Measurements from ENCODE around the gene TNNT1.

The TNNT1 gene

GRCh38 chr19:55116232-55116858 lies 32.7 kb downstream of the TNNT1 start:
- Histone ChIP-seq H3K4me2 (ENCODE audit: low read length) (peak overlapping the region; percentile 91), H3K27ac (ENCODE audit: low read length) (peak overlapping the region; percentile 31), H3K4me3 (ENCODE audit: low read length) (peak overlapping the region; percentile 94), H3K9me3 (ENCODE audit: insufficient read depth, low read length) (no peaks in the 10 kb centered on the region), H3K36me3 (replicated peaks; ENCODE audit: low read depth, low read length) (no peaks in the 10 kb centered on the region), H3K27me3 (ENCODE audit: low read depth, low read length) (no peaks in the 10 kb centered on the region), H3K4me1 (ENCODE audit: low read length) (peaks cover 27% of the 10 kb centered on the region), H3K9ac (ENCODE audit: low read length) (peak overlapping the region; percentile 89), H3K79me2 (ENCODE audit: low read length) (peaks cover 61% of the 10 kb centered on the region), H4K20me1 (ENCODE audit: insufficient read depth, low read length) (peaks cover 51% of the 10 kb centered on the region), H2AFZ (ENCODE audit: low read depth, low read length) (no peak overlapping the region)
- TF ChIP-seq EZH2phosphoT487 (IDR thresholded peaks at IDR 0.05; ENCODE audit: low read depth): no peak
- TF ChIP-seq CTCF (IDR thresholded peaks at IDR 0.05; ENCODE audit: low read depth, low read length): no peak

- Histone ChIP-seq H3K4me3 (ENCODE audit: low read length) (peak overlapping the region; percentile 94), H3K27me3 (ENCODE audit: low read depth, low read length) (no peaks in the 10 kb centered on the region), H3K27ac (ENCODE audit: low read length) (no peak overlapping the region), H4K20me1 (ENCODE audit: insufficient read depth, low read length) (peaks cover 52% of the 10 kb centered on the region), H3K4me1 (ENCODE audit: low read length) (peaks cover 20% of the 10 kb centered on the region), H3K36me3 (replicated peaks; ENCODE audit: low read depth, low read length) (no peaks in the 10 kb centered on the region), H3K79me2 (ENCODE audit: low read length) (peaks cover 62% of the 10 kb centered on the region), H3K9me3 (ENCODE audit: insufficient read depth, low read length) (no peaks in the 10 kb centered on the region), H3K9ac (ENCODE audit: low read length) (peak overlapping the region; percentile 89; the same call in 1 of the 2 replicates), H2AFZ (ENCODE audit: low read depth, low read length) (no peak overlapping the region), H3K4me2 (ENCODE audit: low read length) (peak overlapping the region; percentile 91)
- TF ChIP-seq CTCF (IDR thresholded peaks at IDR 0.05; ENCODE audit: low read depth, low read length): no peak
- no peak for TF ChIP-seq EZH2phosphoT487 (IDR thresholded peaks at IDR 0.05; ENCODE audit: low read depth)
Measured at GRCh38 chr19:55115446-55116065, 33.5 kb downstream of the TNNT1 start.

GRCh38 chr19:55114566-55115145 lies 34.4 kb downstream of the TNNT1 start:
- peaks cover 62% of the 10 kb centered on the region for H3K79me2 ChIP-seq (ENCODE audit: low read length)
- no peaks in the 10 kb centered on the region for H3K9me3 ChIP-seq (ENCODE audit: insufficient read depth, low read length)
- no peak overlapping the region for H3K4me2 ChIP-seq (ENCODE audit: low read length)
- TF ChIP-seq CTCF (IDR thresholded peaks at IDR 0.05; ENCODE audit: low read depth, low read length) (no peak), EZH2phosphoT487 (IDR thresholded peaks at IDR 0.05; ENCODE audit: low read depth) (no peak)
- no peak overlapping the region for H2AFZ ChIP-seq (ENCODE audit: low read depth, low read length)
- no peaks in the 10 kb centered on the region for H3K36me3 ChIP-seq (replicated peaks; ENCODE audit: low read depth, low read length)
- H3K27me3 ChIP-seq (ENCODE audit: low read depth, low read length): no peaks in the 10 kb centered on the region
- H3K9ac ChIP-seq (ENCODE audit: low read length): no peak overlapping the region
- peaks cover 20% of the 10 kb centered on the region for H3K4me1 ChIP-seq (ENCODE audit: low read length)
- H3K4me3 ChIP-seq (ENCODE audit: low read length): no peak overlapping the region
- no peak overlapping the region for H3K27ac ChIP-seq (ENCODE audit: low read length)
- peaks cover 52% of the 10 kb centered on the region for H4K20me1 ChIP-seq (ENCODE audit: insufficient read depth, low read length)

- Histone ChIP-seq H3K4me3 (ENCODE audit: low read length) (no peak overlapping the region), H3K4me1 (ENCODE audit: low read length) (peaks cover 18% of the 10 kb centered on the region), H4K20me1 (ENCODE audit: insufficient read depth, low read length) (peaks cover 52% of the 10 kb centered on the region), H3K36me3 (replicated peaks; ENCODE audit: low read depth, low read length) (peaks cover 2% of the 10 kb centered on the region), H3K27ac (ENCODE audit: low read length) (no peak overlapping the region), H3K27me3 (ENCODE audit: low read depth, low read length) (no peaks in the 10 kb centered on the region), H3K9me3 (ENCODE audit: insufficient read depth, low read length) (no peaks in the 10 kb centered on the region), H3K9ac (ENCODE audit: low read length) (no peak overlapping the region), H2AFZ (ENCODE audit: low read depth, low read length) (no peak overlapping the region), H3K79me2 (ENCODE audit: low read length) (peaks cover 62% of the 10 kb centered on the region), H3K4me2 (ENCODE audit: low read length) (no peak overlapping the region)
- TF ChIP-seq EZH2phosphoT487 (IDR thresholded peaks at IDR 0.05; ENCODE audit: low read depth) (no peak), CTCF (IDR thresholded peaks at IDR 0.05; ENCODE audit: low read depth, low read length) (no peak)
Measured at GRCh38 chr19:55113570-55114039, 35.4 kb downstream of the TNNT1 start.
